Measurements from ENCODE around the gene ICA1.

- no peak for TF ChIP-seq MED1 (CRISPR knock-in tag; IDR thresholded peaks at IDR 0.05)
- no peak for TF ChIP-seq CTCF (CRISPR knock-in tag; IDR thresholded peaks at IDR 0.05)
- TF ChIP-seq ZFP91 (CRISPR knock-in tag; IDR thresholded peaks at IDR 0.05; ENCODE audit: borderline replicate concordance): no peak
- TF ChIP-seq GTF2F1 (IDR thresholded peaks at IDR 0.05; ENCODE audit: low read length): no peak
- TF ChIP-seq RAD21 (CRISPR knock-in tag; IDR thresholded peaks at IDR 0.05): no peak
- no peak for TF ChIP-seq HOXA7 (CRISPR knock-in tag; IDR thresholded peaks at IDR 0.05)
- no peak for TF ChIP-seq POLR2A (IDR thresholded peaks at IDR 0.05; ENCODE audit: insufficient read depth in 1 of 2, low read depth in 2 of 2, low read length in 2 of 2)
These were observed 57.0 kb downstream of the ICA1 start for GRCh38 chr7:8205031-8205387.
